ENCODE data around the gene FAM168A.

GRCh38 chr11:73477518-73477917 lies 120.4 kb downstream of the FAM168A start:
- TF ChIP-seq CTCF (IDR thresholded peaks at IDR 0.05; ENCODE audit: insufficient read depth, low read length) (no peak), POLR2AphosphoS5 (IDR thresholded peaks at IDR 0.05; ENCODE audit: low read depth) (no peak), GABPA (IDR thresholded peaks at IDR 0.05; ENCODE audit: low read depth) (no peak)
- TF ChIP-seq, protein P1, sequence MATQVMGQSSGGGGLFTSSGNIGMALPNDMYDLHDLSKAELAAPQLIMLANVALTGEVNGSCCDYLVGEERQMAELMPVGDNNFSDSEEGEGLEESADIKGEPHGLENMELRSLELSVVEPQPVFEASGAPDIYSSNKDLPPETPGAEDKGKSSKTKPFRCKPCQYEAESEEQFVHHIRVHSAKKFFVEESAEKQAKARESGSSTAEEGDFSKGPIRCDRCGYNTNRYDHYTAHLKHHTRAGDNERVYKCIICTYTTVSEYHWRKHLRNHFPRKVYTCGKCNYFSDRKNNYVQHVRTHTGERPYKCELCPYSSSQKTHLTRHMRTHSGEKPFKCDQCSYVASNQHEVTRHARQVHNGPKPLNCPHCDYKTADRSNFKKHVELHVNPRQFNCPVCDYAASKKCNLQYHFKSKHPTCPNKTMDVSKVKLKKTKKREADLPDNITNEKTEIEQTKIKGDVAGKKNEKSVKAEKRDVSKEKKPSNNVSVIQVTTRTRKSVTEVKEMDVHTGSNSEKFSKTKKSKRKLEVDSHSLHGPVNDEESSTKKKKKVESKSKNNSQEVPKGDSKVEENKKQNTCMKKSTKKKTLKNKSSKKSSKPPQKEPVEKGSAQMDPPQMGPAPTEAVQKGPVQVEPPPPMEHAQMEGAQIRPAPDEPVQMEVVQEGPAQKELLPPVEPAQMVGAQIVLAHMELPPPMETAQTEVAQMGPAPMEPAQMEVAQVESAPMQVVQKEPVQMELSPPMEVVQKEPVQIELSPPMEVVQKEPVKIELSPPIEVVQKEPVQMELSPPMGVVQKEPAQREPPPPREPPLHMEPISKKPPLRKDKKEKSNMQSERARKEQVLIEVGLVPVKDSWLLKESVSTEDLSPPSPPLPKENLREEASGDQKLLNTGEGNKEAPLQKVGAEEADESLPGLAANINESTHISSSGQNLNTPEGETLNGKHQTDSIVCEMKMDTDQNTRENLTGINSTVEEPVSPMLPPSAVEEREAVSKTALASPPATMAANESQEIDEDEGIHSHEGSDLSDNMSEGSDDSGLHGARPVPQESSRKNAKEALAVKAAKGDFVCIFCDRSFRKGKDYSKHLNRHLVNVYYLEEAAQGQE (IDR thresholded peaks at IDR 0.05; ENCODE audit: insufficient replicate concordance, low read depth): no peak

Measured in HL-60 (cell line).